HEK293 (cell line): ENCODE data around the gene DAW1.

Experiments
- REPIN1 ChIP-seq: fragments of 450-650 bp; formaldehyde crosslinking; IDR thresholded peaks from 2 replicates; pipeline ENCODE4 v1.5.1; 2017; ENCODE audit warnings: missing biosample characterization, missing genetic modification characterization, low read depth
- ZBTB21 ChIP-seq: fragments of 450-650 bp; formaldehyde crosslinking; IDR thresholded peaks from 2 replicates; pipeline ENCODE4 v1.5.1; 2017; ENCODE audit warnings: missing biosample characterization, missing genetic modification characterization
- ZBTB8A ChIP-seq: fragments of 450-650 bp; formaldehyde crosslinking; IDR thresholded peaks from 2 replicates; pipeline ENCODE4 v1.5.1; 2016; ENCODE audit warnings: missing biosample characterization, missing genetic modification characterization
- ZNF133 ChIP-seq: fragments of 450-650 bp; formaldehyde crosslinking; IDR thresholded peaks from 2 replicates; pipeline ENCODE4 v1.5.1; 2016; ENCODE audit warnings: missing biosample characterization, missing genetic modification characterization
- ZNF302 ChIP-seq: fragments of 450-650 bp; formaldehyde crosslinking; IDR thresholded peaks from 2 replicates; pipeline ENCODE4 v1.5.1; 2016; ENCODE audit warnings: missing biosample characterization, missing genetic modification characterization, low read depth
- ZNF311 ChIP-seq: fragments of 450-650 bp; formaldehyde crosslinking; IDR thresholded peaks from 2 replicates; pipeline ENCODE4 v1.5.1; 2017; ENCODE audit warnings: missing biosample characterization, missing genetic modification characterization, borderline replicate concordance
- ZNF501 ChIP-seq: fragments of 450-650 bp; formaldehyde crosslinking; IDR thresholded peaks from 2 replicates; pipeline ENCODE4 v1.5.1; 2016; ENCODE audit warnings: missing biosample characterization, missing genetic modification characterization
- ZNF530 ChIP-seq: fragments of 450-650 bp; formaldehyde crosslinking; IDR thresholded peaks from 2 replicates; pipeline ENCODE4 v1.5.1; 2016; ENCODE audit warnings: low read depth, missing biosample characterization, missing genetic modification characterization
- ZNF558 ChIP-seq: fragments of 450-650 bp; formaldehyde crosslinking; IDR thresholded peaks from 2 replicates; pipeline ENCODE4 v1.5.1; 2016; ENCODE audit warnings: missing biosample characterization, missing genetic modification characterization
- ZNF670 ChIP-seq: fragments of 450-650 bp; formaldehyde crosslinking; IDR thresholded peaks from 2 replicates; pipeline ENCODE4 v1.5.1; 2016; ENCODE audit warnings: missing biosample characterization, missing genetic modification characterization, low read depth
- TF ChIP-seq, protein P1 (sequence below): fragments of 450-650 bp; formaldehyde crosslinking; IDR thresholded peaks from 2 replicates; pipeline ENCODE4 v1.5.1; 2016; ENCODE audit warnings: missing biosample characterization, missing genetic modification characterization
- TF ChIP-seq, protein P2 (sequence below): fragments of 450-650 bp; formaldehyde crosslinking; IDR thresholded peaks from 2 replicates; pipeline ENCODE4 v1.5.1; 2016; ENCODE audit warnings: missing biosample characterization, missing genetic modification characterization
- TF ChIP-seq, protein P3 (sequence below): fragments of 450-650 bp; formaldehyde crosslinking; IDR thresholded peaks from 2 replicates; pipeline ENCODE4 v1.5.1; 2016; ENCODE audit warnings: missing biosample characterization, missing genetic modification characterization
- TF ChIP-seq, protein P4 (sequence below): fragments of 450-650 bp; formaldehyde crosslinking; IDR thresholded peaks from 2 replicates; pipeline ENCODE4 v1.5.1; 2017; ENCODE audit warnings: missing biosample characterization, mild to moderate bottlenecking, missing genetic modification characterization, moderate library complexity

DNA sequence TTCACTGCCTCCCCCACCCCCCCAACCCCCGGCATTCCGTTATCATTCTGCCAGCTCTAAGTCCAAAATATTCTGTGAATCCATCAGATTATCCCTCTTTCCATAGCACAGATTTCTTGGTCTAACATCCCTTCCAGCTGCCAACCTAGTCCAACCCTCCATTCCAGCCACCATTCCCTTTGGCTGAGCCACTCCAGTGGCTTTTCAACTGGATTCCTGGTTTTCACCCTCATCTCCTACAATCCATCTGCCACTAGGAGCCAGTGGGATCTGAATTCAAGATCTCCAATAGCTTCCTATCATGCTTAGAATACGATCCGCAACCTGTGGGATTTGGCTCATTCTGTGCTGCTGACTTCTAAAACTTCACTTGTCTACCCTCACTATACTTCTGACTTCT lies 1.2 kb downstream of the DAW1 start:
- TF ChIP-seq, protein P1, sequence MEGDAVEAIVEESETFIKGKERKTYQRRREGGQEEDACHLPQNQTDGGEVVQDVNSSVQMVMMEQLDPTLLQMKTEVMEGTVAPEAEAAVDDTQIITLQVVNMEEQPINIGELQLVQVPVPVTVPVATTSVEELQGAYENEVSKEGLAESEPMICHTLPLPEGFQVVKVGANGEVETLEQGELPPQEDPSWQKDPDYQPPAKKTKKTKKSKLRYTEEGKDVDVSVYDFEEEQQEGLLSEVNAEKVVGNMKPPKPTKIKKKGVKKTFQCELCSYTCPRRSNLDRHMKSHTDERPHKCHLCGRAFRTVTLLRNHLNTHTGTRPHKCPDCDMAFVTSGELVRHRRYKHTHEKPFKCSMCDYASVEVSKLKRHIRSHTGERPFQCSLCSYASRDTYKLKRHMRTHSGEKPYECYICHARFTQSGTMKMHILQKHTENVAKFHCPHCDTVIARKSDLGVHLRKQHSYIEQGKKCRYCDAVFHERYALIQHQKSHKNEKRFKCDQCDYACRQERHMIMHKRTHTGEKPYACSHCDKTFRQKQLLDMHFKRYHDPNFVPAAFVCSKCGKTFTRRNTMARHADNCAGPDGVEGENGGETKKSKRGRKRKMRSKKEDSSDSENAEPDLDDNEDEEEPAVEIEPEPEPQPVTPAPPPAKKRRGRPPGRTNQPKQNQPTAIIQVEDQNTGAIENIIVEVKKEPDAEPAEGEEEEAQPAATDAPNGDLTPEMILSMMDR (tag by site-specific recombination): no peak
- TF ChIP-seq ZNF530 (tag by site-specific recombination) (no peak), ZNF311 (tag by site-specific recombination) (no peak), ZBTB21 (tag by site-specific recombination) (no peak), ZNF302 (no peak), ZBTB8A (no peak), ZNF558 (no peak), ZNF501 (tag by site-specific recombination) (no peak), ZNF133 (tag by site-specific recombination) (no peak), ZNF670 (tag by site-specific recombination) (no peak), REPIN1 (no peak)
- TF ChIP-seq, protein P2, sequence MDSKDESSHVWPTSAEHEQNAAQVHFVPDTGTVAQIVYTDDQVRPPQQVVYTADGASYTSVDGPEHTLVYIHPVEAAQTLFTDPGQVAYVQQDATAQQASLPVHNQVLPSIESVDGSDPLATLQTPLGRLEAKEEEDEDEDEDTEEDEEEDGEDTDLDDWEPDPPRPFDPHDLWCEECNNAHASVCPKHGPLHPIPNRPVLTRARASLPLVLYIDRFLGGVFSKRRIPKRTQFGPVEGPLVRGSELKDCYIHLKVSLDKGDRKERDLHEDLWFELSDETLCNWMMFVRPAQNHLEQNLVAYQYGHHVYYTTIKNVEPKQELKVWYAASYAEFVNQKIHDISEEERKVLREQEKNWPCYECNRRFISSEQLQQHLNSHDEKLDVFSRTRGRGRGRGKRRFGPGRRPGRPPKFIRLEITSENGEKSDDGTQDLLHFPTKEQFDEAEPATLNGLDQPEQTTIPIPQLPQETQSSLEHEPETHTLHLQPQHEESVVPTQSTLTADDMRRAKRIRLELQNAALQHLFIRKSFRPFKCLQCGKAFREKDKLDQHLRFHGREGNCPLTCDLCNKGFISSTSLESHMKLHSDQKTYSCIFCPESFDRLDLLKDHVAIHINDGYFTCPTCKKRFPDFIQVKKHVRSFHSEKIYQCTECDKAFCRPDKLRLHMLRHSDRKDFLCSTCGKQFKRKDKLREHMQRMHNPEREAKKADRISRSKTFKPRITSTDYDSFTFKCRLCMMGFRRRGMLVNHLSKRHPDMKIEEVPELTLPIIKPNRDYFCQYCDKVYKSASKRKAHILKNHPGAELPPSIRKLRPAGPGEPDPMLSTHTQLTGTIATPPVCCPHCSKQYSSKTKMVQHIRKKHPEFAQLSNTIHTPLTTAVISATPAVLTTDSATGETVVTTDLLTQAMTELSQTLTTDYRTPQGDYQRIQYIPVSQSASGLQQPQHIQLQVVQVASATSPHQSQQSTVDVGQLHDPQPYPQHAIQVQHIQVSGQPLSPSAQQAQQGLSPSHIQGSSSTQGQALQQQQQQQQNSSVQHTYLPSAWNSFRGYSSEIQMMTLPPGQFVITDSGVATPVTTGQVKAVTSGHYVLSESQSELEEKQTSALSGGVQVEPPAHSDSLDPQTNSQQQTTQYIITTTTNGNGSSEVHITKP (tag by site-specific recombination): no peak
- TF ChIP-seq, protein P3, sequence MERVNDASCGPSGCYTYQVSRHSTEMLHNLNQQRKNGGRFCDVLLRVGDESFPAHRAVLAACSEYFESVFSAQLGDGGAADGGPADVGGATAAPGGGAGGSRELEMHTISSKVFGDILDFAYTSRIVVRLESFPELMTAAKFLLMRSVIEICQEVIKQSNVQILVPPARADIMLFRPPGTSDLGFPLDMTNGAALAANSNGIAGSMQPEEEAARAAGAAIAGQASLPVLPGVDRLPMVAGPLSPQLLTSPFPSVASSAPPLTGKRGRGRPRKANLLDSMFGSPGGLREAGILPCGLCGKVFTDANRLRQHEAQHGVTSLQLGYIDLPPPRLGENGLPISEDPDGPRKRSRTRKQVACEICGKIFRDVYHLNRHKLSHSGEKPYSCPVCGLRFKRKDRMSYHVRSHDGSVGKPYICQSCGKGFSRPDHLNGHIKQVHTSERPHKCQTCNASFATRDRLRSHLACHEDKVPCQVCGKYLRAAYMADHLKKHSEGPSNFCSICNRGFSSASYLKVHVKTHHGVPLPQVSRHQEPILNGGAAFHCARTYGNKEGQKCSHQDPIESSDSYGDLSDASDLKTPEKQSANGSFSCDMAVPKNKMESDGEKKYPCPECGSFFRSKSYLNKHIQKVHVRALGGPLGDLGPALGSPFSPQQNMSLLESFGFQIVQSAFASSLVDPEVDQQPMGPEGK (tag by site-specific recombination): no peak
- TF ChIP-seq, protein P4, sequence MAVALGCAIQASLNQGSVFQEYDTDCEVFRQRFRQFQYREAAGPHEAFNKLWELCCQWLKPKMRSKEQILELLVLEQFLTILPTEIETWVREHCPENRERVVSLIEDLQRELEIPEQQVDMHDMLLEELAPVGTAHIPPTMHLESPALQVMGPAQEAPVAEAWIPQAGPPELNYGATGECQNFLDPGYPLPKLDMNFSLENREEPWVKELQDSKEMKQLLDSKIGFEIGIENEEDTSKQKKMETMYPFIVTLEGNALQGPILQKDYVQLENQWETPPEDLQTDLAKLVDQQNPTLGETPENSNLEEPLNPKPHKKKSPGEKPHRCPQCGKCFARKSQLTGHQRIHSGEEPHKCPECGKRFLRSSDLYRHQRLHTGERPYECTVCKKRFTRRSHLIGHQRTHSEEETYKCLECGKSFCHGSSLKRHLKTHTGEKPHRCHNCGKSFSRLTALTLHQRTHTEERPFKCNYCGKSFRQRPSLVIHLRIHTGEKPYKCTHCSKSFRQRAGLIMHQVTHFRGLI: no peak
